Tibial nerve (tissue), 4 donors: ENCODE data around the gene FBXO21. TPM values are rescaled to one million over a fixed set of nuclear protein-coding genes. Genes with fewer than 3 reads are reported as not detected.
A peak's percentile ranks its signal among the peaks of the same experiment; 100 is the strongest.

ENCODE experiments used
- DNase-seq, 2 donors: peaks; one replicate each; pipeline ENCODE4 v3.0.0-alpha.2; 2019; ENCODE audit warnings: low spot score in 2 of 2
- H3K27ac ChIP-seq, 4 donors: fragments of 200-600 bp; sonication (generic) in 3 of 4; one replicate each; pipeline ENCODE4 v1.5.1; 2017 to 2019; ENCODE audit warnings: mild to moderate bottlenecking in 1 of 4
- H3K27me3 ChIP-seq, 2 donors: fragments of 200-600 bp; sonication (generic) in 1 of 2; one replicate each; pipeline versions ENCODE4 v1.5.1 to v1.6.0; 2017 to 2019
- H3K36me3 ChIP-seq, 3 donors: fragments of 200-600 bp; sonication (generic); one replicate each; pipeline ENCODE4 v1.5.1; 2018 to 2019
- H3K4me1 ChIP-seq, 4 donors: fragments of 200-600 bp; sonication (generic) in 3 of 4; one replicate each; pipeline ENCODE4 v1.5.1; 2017 to 2019
- H3K4me3 ChIP-seq, 4 donors: fragments of 200-600 bp; sonication (generic) in 3 of 4; one replicate each; pipeline ENCODE4 v1.5.1; 2017 to 2019; ENCODE audit warnings: mild to moderate bottlenecking in 1 of 4, moderate library complexity in 1 of 4
- H3K9me3 ChIP-seq, 4 donors: fragments of 200-600 bp; sonication (generic) in 3 of 4; one replicate each; pipeline ENCODE4 v1.5.1; 2017 to 2019
- CTCF ChIP-seq, 5 experiments: fragments of 200-600 bp in 3 of 5; fragments of 450-650 bp in 2 of 5; sonication (generic) in 3 of 5; IDR thresholded peaks; one replicate each; pipeline ENCODE4 v1.5.1; 2016 to 2019; ENCODE audit warnings: antibody characterized with exemption in 5 of 5, mild to moderate bottlenecking in 3 of 5, moderate library complexity in 2 of 5
- EP300 ChIP-seq, 2 donors: sonication (generic); formaldehyde crosslinking; IDR thresholded peaks; one replicate each; pipeline ENCODE4 v1.6.1; 2017; ENCODE audit warnings: antibody characterized with exemption in 2 of 2, mild to moderate bottlenecking in 1 of 2
- POLR2A ChIP-seq, 2 donors: fragments of 450-650 bp; IDR thresholded peaks; one replicate each; pipeline ENCODE4 v1.6.1; 2017; ENCODE audit warnings: antibody characterized with exemption in 2 of 2, mild to moderate bottlenecking in 2 of 2, moderate library complexity in 2 of 2
- WGBS, 2 donors: methylation state at CpG; one replicate each; pipeline ENCODE4 v1.1.5; 2018; 5-methylcytosine and 5-hydroxymethylcytosine counted together
- total RNA-seq, 4 donors: library from RNA; depleted of rRNA; stranded (reverse); fragments of >200 nt; gene quantifications; one replicate each; pipeline ENCODE4 v1.1.0, GENCODE V29; 2016

Gene FBXO21
- total RNA-seq, 4 donors from 2014 or later = 56.1 to 154 (median 84.6) TPM

- Histone ChIP-seq H3K27me3 (no peaks in the 10 kb centered on the region), H3K27ac (no peak overlapping the region), H3K4me1 (peaks cover 0 to 4% (median 0%) of the 10 kb centered on the region in 4 donors), H3K9me3 (no peaks in the 10 kb centered on the region), H3K4me3 (no peak overlapping the region), H3K36me3 (no peaks in the 10 kb centered on the region)
- DNase-seq = no peak
- TF ChIP-seq CTCF (IDR thresholded peaks at IDR 0.05) = no peak
- TF ChIP-seq EP300 (IDR thresholded peaks at IDR 0.05) = no peak
- TF ChIP-seq POLR2A (IDR thresholded peaks at IDR 0.05) = no peak
- 67 to 75% methylated on average over 5 of the region's 5 CpGs for WGBS, 2 donors
Measured at GRCh38 chr12:117216686-117217085, 26.4 kb upstream of the FBXO21 start.

GRCh38 chr12:117214797-117215196, 24.5 kb upstream of the FBXO21 start:
- H3K27ac ChIP-seq = no peak overlapping the region
- WGBS, 2 donors = 78 to 79% methylated on average over 10 of the region's 10 CpGs
- H3K36me3 ChIP-seq = no peaks in the 10 kb centered on the region
- H3K4me1 ChIP-seq = peaks cover 0 to 4% (median 0%) of the 10 kb centered on the region in 4 donors
- no peak overlapping the region for H3K4me3 ChIP-seq
- no peak for DNase-seq
- TF ChIP-seq POLR2A (IDR thresholded peaks at IDR 0.05) (no peak), EP300 (IDR thresholded peaks at IDR 0.05) (no peak), CTCF (IDR thresholded peaks at IDR 0.05) (no peak)
- no peaks in the 10 kb centered on the region for H3K9me3 ChIP-seq
- no peaks in the 10 kb centered on the region for H3K27me3 ChIP-seq

GRCh38 chr12:117213295-117213808, 23.1 kb upstream of the FBXO21 start:
- H3K4me1 ChIP-seq = peaks cover 0 to 4% (median 0%) of the 10 kb centered on the region in 4 donors
- peaks cover 0 to 7% of the 10 kb centered on the region in 2 donors for H3K27me3 ChIP-seq
- H3K27ac ChIP-seq = no peak overlapping the region
- H3K4me3 ChIP-seq = no peak overlapping the region
- WGBS, 2 donors = 29 to 46% methylated on average over 2 of the region's 2 CpGs
- TF ChIP-seq POLR2A (IDR thresholded peaks at IDR 0.05) = no peak
- TF ChIP-seq EP300 (IDR thresholded peaks at IDR 0.05) = no peak
- no peak for TF ChIP-seq CTCF (IDR thresholded peaks at IDR 0.05)
- H3K9me3 ChIP-seq = no peaks in the 10 kb centered on the region
- no peaks in the 10 kb centered on the region for H3K36me3 ChIP-seq
- DNase-seq = no peak

- peak; percentile 73 to 87 (median 83) for TF ChIP-seq CTCF (IDR thresholded peaks at IDR 0.05)
- TF ChIP-seq POLR2A (IDR thresholded peaks at IDR 0.05) = no peak
- DNase-seq = peak; percentile 74 to 94
Measured at GRCh38 chr12:117212563-117213190, 22.4 kb upstream of the FBXO21 start.

GRCh38 chr12:117210266-117210918, 20.1 kb upstream of the FBXO21 start:
- Histone ChIP-seq H3K36me3 (no peaks in the 10 kb centered on the region), H3K27me3 (peaks cover 0 to 7% of the 10 kb centered on the region in 2 donors), H3K4me1 (peaks cover 0 to 4% (median 0%) of the 10 kb centered on the region in 4 donors), H3K9me3 (no peaks in the 10 kb centered on the region), H3K27ac (no peak overlapping the region), H3K4me3 (no peak overlapping the region)
- TF ChIP-seq POLR2A (IDR thresholded peaks at IDR 0.05) (no peak), EP300 (IDR thresholded peaks at IDR 0.05) (no peak), CTCF (IDR thresholded peaks at IDR 0.05) (no peak)
- 75 to 84% methylated on average over 6 of the region's 6 CpGs for WGBS, 2 donors
- no peak for DNase-seq

More at GRCh38 chr12:117212563-117213190, 22.4 kb upstream of the FBXO21 start:
- no peaks in the 10 kb centered on the region for H3K36me3 ChIP-seq
- 14 to 17% methylated on average over 7 of the region's 7 CpGs for WGBS, 2 donors
- H3K9me3 ChIP-seq = no peaks in the 10 kb centered on the region
- H3K27me3 ChIP-seq = peaks cover 0 to 7% of the 10 kb centered on the region in 2 donors
- no peak overlapping the region for H3K4me3 ChIP-seq
- H3K4me1 ChIP-seq = peaks cover 0 to 4% (median 0%) of the 10 kb centered on the region in 4 donors
- no peak overlapping the region for H3K27ac ChIP-seq
